ENCODE data around the gene GSDME. TPM values are rescaled to one million over a fixed set of nuclear protein-coding genes. Genes with fewer than 3 reads are reported as not detected.

Gene GSDME
- total RNA-seq, 3 donors from 2014 or later (not counting 1 experiment from before 2014, with no cell fraction given) = 0.20 to 0.31 TPM; not detected in 1

- no peak overlapping the region for H3K27ac Mint-ChIP-seq
- Histone ChIP-seq H3K4me1 (ENCODE audit: control insufficient read depth, insufficient read depth, low read length) (peaks cover 8% of the 10 kb centered on the region), H3K4me3 (ENCODE audit: low read length) (no peak overlapping the region), H3K36me3 (ENCODE audit: control insufficient read depth, insufficient read depth, low read length) (no peaks in the 10 kb centered on the region), H3K27ac (ENCODE audit: low read length) (no peak overlapping the region), H3K27me3 (ENCODE audit: control insufficient read depth, insufficient read depth, low read length) (peaks cover 9% of the 10 kb centered on the region), H3K9me3 (ENCODE audit: control insufficient read depth, insufficient read depth, low read length) (no peaks in the 10 kb centered on the region)
- 95% methylated on average over 3 of the region's 3 CpGs for WGBS (ENCODE audit: insufficient coverage)
- peaks cover 0 to 9% of the 10 kb centered on the region in 2 donors for H3K4me1 Mint-ChIP-seq
- peaks cover 37 to 79% of the 10 kb centered on the region in 2 donors for H3K27me3 Mint-ChIP-seq (ENCODE audit: low read depth in 2 of 2)
- intact Hi-C loops (cut with micrococcal nuclease) = no loop called here
- no peaks in the 10 kb centered on the region for H3K36me3 Mint-ChIP-seq
- DNase-seq (no peak), ATAC-seq (no peak)
- no peaks in the 10 kb centered on the region for H3K9me3 Mint-ChIP-seq
- H3K4me3 Mint-ChIP-seq = no peak overlapping the region
- TF ChIP-seq CTCF (IDR thresholded peaks at IDR 0.05) = no peak
These were observed 5.0 kb downstream of the GSDME start for GRCh38 chr7:24752073-24752800.

- no peak overlapping the region for H3K27ac Mint-ChIP-seq
- H3K9me3 ChIP-seq (ENCODE audit: control insufficient read depth, insufficient read depth, low read length) = no peaks in the 10 kb centered on the region
- H3K4me1 Mint-ChIP-seq = peaks cover 0 to 4% of the 10 kb centered on the region in 2 donors
- DNase-seq = no peak
- no peak for TF ChIP-seq CTCF (IDR thresholded peaks at IDR 0.05)
- peaks cover 1% of the 10 kb centered on the region for H3K4me1 ChIP-seq (ENCODE audit: control insufficient read depth, insufficient read depth, low read length)
- H3K27me3 ChIP-seq (ENCODE audit: control insufficient read depth, insufficient read depth, low read length) = peaks cover 6% of the 10 kb centered on the region
- ATAC-seq = no peak
- no peaks in the 10 kb centered on the region for H3K9me3 Mint-ChIP-seq
- H3K36me3 Mint-ChIP-seq = no peaks in the 10 kb centered on the region
- H3K4me3 Mint-ChIP-seq = no peak overlapping the region
- H3K27me3 Mint-ChIP-seq (ENCODE audit: low read depth in 2 of 2) = peaks cover 33 to 74% of the 10 kb centered on the region in 2 donors
- intact Hi-C loops (cut with micrococcal nuclease) = no loop called here
- H3K36me3 ChIP-seq (ENCODE audit: control insufficient read depth, insufficient read depth, low read length) = no peaks in the 10 kb centered on the region
- WGBS (ENCODE audit: insufficient coverage) = 80% methylated on average over 1 of the region's 1 CpG
- no peak overlapping the region for H3K27ac ChIP-seq (ENCODE audit: low read length)
- H3K4me3 ChIP-seq (ENCODE audit: low read length) = no peak overlapping the region
These were observed 5.8 kb downstream of the GSDME start for GRCh38 chr7:24751484-24751883.

- 90% methylated on average over 2 of the region's 3 CpGs for WGBS (ENCODE audit: insufficient coverage)
- no peak for TF ChIP-seq CTCF (IDR thresholded peaks at IDR 0.05)
- intact Hi-C loops (cut with micrococcal nuclease) = no loop called here
- no peak for DNase-seq
- H3K9me3 ChIP-seq (ENCODE audit: control insufficient read depth, insufficient read depth, low read length) = no peaks in the 10 kb centered on the region
- no peak overlapping the region for H3K27ac Mint-ChIP-seq
- H3K27ac ChIP-seq (ENCODE audit: low read length) = no peak overlapping the region
- no peak overlapping the region for H3K4me3 ChIP-seq (ENCODE audit: low read length)
- H3K27me3 ChIP-seq (ENCODE audit: control insufficient read depth, insufficient read depth, low read length) = no peaks in the 10 kb centered on the region
- H3K27me3 Mint-ChIP-seq (ENCODE audit: low read depth in 2 of 2) = peaks cover 24 to 65% of the 10 kb centered on the region in 2 donors
- no peak overlapping the region for H3K4me3 Mint-ChIP-seq
- H3K4me1 ChIP-seq (ENCODE audit: control insufficient read depth, insufficient read depth, low read length) = no peaks in the 10 kb centered on the region
- no peaks in the 10 kb centered on the region for H3K9me3 Mint-ChIP-seq
- no peaks in the 10 kb centered on the region for H3K36me3 ChIP-seq (ENCODE audit: control insufficient read depth, insufficient read depth, low read length)
- no peaks in the 10 kb centered on the region for H3K4me1 Mint-ChIP-seq
- ATAC-seq = no peak
- H3K36me3 Mint-ChIP-seq = no peaks in the 10 kb centered on the region
These were observed 6.7 kb downstream of the GSDME start for GRCh38 chr7:24750441-24751055.
